RWPE1 (cell line): ENCODE measurements around the gene JAZF1.

Experiments used
- CTCF ChIA-PET: fragments of 350-600 bp; sonication (Branson Sonifier 250); formaldehyde crosslinking; extraction: SDS; loops from one replicate; lab custom pipeline; 2021; lab: Yijun Ruan, JAX
- POLR2A ChIA-PET: fragments of 400-600 bp; formaldehyde crosslinking; extraction: SDS; loops from one replicate; lab custom pipeline; 2020; ENCODE audit warnings: antibody characterized with exemption; ENCODE audit not compliant: low non-redundant PET; lab: Yijun Ruan, JAX
- DNase-seq: peaks from one replicate; pipeline ENCODE4 v3.0.0; 2012; ENCODE audit warnings: low spot score
- H3K27ac ChIP-seq: fragments of 450-650 bp; 2 replicates; pipeline ENCODE4 v1.5.1; 2017
- TF ChIP-seq, protein P1 (sequence below): fragments of 450-650 bp; conservative IDR thresholded peaks from 2 replicates; pipeline ENCODE4 v1.5.1; 2017; ENCODE audit warnings: low read depth, mild to moderate bottlenecking

Gene JAZF1

DNA sequence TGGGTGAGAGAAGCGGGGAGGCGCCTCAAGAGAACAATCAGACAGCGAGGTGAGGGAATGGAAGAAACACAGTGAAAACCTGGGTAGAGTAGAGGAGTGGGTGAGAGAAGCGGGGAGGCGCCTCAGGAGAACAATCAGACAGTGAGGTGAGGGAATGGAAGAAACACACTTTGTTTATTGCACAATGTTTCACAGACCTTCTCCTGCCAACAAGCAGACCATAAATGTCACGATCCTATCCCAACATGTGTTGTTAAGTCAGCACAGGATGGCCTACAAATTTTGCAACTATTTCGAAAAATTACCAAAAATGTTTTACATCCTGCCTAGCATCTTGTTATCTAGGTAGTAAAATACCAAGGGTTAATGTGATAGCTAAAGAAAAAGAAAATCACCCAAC lies 115.3 kb downstream of the JAZF1 start:
- ChIA-PET POLR2A (no interaction called here), CTCF (interaction anchor here (0.7 kb wide), 1 partner anchor 199 kb away, joined by 6 read pairs; no protein-coding TSS in a partner anchor)
- TF ChIP-seq, protein P1, sequence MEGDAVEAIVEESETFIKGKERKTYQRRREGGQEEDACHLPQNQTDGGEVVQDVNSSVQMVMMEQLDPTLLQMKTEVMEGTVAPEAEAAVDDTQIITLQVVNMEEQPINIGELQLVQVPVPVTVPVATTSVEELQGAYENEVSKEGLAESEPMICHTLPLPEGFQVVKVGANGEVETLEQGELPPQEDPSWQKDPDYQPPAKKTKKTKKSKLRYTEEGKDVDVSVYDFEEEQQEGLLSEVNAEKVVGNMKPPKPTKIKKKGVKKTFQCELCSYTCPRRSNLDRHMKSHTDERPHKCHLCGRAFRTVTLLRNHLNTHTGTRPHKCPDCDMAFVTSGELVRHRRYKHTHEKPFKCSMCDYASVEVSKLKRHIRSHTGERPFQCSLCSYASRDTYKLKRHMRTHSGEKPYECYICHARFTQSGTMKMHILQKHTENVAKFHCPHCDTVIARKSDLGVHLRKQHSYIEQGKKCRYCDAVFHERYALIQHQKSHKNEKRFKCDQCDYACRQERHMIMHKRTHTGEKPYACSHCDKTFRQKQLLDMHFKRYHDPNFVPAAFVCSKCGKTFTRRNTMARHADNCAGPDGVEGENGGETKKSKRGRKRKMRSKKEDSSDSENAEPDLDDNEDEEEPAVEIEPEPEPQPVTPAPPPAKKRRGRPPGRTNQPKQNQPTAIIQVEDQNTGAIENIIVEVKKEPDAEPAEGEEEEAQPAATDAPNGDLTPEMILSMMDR: no peak
- DNase-seq: no peak
- H3K27ac ChIP-seq: no peak overlapping the region

DNA sequence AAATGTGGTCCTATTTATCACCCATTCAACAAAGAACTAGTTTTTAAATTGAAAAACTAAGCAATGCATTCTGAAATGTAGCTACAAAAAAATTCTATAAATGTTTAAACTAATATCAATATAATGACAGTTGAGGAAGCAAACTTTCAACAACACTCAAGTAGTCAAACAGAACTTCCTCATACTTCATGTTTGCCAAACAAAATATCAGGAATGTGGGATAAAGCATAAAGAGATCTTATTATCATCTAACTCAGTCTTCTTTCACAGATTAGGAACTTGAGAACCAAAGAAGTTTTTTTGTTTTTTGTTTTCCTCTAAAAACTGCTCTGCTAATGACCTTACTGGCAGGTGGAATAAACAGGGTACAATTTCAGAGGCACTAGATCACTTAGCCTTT lies 116.2 kb downstream of the JAZF1 start:
- POLR2A ChIA-PET: no interaction called here

DNA sequence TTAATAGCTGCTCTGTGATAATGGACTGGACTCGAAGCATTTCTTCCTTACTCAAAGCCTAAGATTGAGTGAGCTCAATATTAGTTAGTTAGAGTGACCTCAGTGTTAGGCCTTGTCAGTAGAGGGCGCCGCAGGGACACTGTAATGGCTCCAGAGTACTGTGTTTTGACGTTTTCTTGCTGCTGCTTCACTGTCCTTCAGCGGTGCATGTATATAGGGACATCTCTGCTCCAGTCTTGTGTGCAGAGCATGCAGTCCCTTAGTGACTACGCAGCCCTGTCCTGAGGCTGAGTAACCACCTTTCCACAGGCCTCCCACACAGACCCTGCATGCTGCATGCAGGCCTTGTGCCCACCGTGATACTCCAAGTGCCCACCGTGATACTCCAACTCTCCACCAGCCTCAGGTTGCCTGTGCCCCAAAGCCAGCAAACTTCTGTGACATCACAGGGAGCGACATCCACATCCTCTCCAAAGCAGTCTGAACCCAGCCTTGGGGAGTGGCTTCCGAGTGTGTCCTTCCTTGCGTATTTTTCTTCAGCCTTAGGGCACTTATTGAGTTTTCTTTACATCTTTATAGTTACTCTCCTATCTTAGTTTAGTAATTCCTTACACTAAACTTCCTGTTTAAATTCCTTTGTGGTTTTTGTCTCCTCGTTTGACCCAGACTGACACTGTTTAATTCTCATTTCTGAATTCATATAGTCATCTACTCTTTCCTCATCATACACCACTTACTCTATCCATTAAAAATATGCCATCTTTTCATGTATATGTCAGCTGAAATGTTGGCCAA lies 118.2 kb downstream of the JAZF1 start:
- H3K27ac ChIP-seq: peak overlapping the region; percentile 73
- DNase-seq: peak; percentile 45
- ChIA-PET POLR2A (no interaction called here), CTCF (interaction anchor here (0.6 to 0.7 kb wide), 2 partner anchors 27 to 57 kb away, joined by 3 read pairs; no protein-coding TSS in a partner anchor)
- TF ChIP-seq, protein P1: peak; percentile 37; the same call in 1 of the 2 replicates

More for the DNA sequence above, 116.2 kb downstream of the JAZF1 start:
- no peak overlapping the region for H3K27ac ChIP-seq
- CTCF ChIA-PET: interaction anchor here (0.7 to 2.0 kb wide), 3 partner anchors 13 to 200 kb away, joined by 3 to 6 read pairs (median 6); no protein-coding TSS in a partner anchor
- TF ChIP-seq, protein P1: no peak
- no peak for DNase-seq

DNA sequence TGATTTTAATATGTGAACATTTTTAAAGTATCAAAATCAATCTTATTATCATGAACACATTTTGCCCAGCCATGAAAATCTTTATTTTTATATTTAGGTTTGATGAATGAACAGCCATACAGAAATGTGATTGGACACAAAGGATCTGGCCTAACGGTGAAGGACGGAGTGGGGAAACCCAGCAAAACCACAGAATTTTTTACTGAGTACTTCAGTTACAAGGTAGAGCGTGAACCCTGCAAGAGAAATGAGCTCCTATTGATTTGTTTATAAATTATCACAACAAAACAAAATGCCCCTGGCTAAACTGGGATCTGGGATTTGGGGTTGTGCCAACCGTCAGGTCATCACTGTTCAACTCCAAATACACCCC lies 118.8 kb downstream of the JAZF1 start:
- no peak overlapping the region for H3K27ac ChIP-seq
- TF ChIP-seq, protein P1: no peak
- POLR2A ChIA-PET: no interaction called here

DNA sequence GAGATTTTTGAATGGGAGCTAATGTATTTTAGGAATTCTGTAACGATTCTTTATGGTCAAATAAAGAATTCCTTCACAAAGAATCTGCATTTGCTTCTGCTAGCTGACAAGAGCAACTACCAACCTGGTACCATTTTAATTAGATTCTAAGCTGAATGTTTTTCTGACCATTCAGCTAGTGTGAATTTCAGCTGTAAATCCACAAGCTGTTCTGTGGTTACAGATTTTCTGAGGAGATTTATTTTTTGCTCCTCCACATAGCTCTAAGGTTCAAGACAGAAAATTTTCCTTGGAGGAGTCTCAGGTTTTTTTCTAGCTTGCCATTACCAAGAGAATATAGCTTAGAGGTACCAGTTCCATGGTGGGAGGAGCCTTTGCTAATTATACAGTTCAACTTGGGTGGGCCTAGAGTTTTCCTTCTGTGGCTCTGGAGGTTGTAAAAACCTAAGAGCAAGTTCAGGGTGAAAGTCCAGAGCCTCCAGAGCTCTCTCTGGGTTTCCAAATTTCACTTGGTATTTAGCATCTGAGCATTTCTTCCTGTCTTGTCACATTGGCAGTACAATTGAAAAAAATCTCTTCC lies 120.1 kb downstream of the JAZF1 start:
- ChIA-PET CTCF (interaction anchor here (0.6 to 0.8 kb wide), 2 partner anchors 33 to 305 kb away, joined by 3 read pairs; no protein-coding TSS in a partner anchor), POLR2A (no interaction called here)
- DNase-seq: no peak
- TF ChIP-seq, protein P1: no peak
- no peak overlapping the region for H3K27ac ChIP-seq

More for the DNA sequence above, 118.8 kb downstream of the JAZF1 start:
- CTCF ChIA-PET: interaction anchor here (0.6 kb wide), 1 partner anchor 27 kb away, joined by 3 read pairs; no protein-coding TSS in a partner anchor
- no peak for DNase-seq

DNA sequence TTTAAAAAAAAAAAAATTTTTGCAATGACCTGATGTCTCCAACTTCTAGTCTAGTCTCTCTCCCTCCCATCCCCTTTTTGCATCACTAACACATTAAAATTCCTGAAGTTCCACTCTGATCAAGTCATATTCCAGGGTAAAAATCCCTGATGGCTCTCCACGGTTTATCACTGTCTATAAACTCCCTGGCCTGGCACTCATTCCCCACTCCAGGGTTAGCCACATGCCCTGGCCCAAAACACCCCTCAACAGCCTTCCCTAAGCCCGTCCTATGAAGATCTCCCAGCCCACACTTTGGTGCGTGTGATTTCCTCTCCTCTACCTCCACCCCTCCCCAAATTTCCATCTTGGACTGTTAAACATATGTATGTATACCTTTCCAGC lies 125.4 kb downstream of the JAZF1 start:
- DNase-seq: no peak
- TF ChIP-seq, protein P1: no peak
- POLR2A ChIA-PET: no interaction called here
- H3K27ac ChIP-seq: no peak overlapping the region
- CTCF ChIA-PET: interaction anchor here (1.0 to 1.3 kb wide), 2 partner anchors 23 to 42 kb away, joined by 4 read pairs; no protein-coding TSS in a partner anchor
